ENCODE measurements around the gene FYCO1.

- TF ChIP-seq CTCF (IDR thresholded peaks at IDR 0.05) (no peak), POLR2A (IDR thresholded peaks at IDR 0.05) (no peak), POLR2AphosphoS5 (IDR thresholded peaks at IDR 0.05) (no peak)
Observed at GRCh38 chr3:45953536-45953935, 42.1 kb downstream of the FYCO1 start.
